Measurements from ENCODE around the gene REG1B.
A peak's percentile ranks its signal among the peaks of the same experiment; 100 is the strongest.

The REG1B gene

GRCh38 chr2:79087785-79088364 is at the start of gene REG1B:
REG1B (minus strand) TSS chr2:79087993; CDS start chr2:79087612, 381 bp downstream.
- no peak for DNase-seq

GRCh38 chr2:79131687-79132086 is 43.9 kb upstream of the REG1B start:
- no peak for DNase-seq

GRCh38 chr2:79129804-79130203 is 42.0 kb upstream of the REG1B start:
- no peak for DNase-seq

GRCh38 chr2:79129260-79129659 is 41.5 kb upstream of the REG1B start:
- no peak for DNase-seq

GRCh38 chr2:79128406-79128805 is 40.6 kb upstream of the REG1B start:
- no peak for DNase-seq

GRCh38 chr2:79125721-79125985 is 37.9 kb upstream of the REG1B start:
- no peak for DNase-seq

- no peak for DNase-seq
Observed at GRCh38 chr2:79124907-79125720, 37.3 kb upstream of the REG1B start.

- DNase-seq = no peak
Observed at GRCh38 chr2:79122676-79123075, 34.9 kb upstream of the REG1B start.

GRCh38 chr2:79120194-79120713 is 32.5 kb upstream of the REG1B start, which contains the start of gene REG1A:
REG1A (plus strand) TSS chr2:79120488; CDS start chr2:79120862, 374 bp downstream.
- DNase-seq = no peak

GRCh38 chr2:79116997-79117928 is 29.5 kb upstream of the REG1B start:
- no peak for DNase-seq

GRCh38 chr2:79114797-79115494 is 27.2 kb upstream of the REG1B start:
- DNase-seq = no peak

- DNase-seq = no peak
Observed at GRCh38 chr2:79112269-79112668, 24.5 kb upstream of the REG1B start.

- no peak for DNase-seq
Observed at GRCh38 chr2:79105259-79105658, 17.5 kb upstream of the REG1B start.

GRCh38 chr2:79103214-79103613 is 15.4 kb upstream of the REG1B start:
- DNase-seq = no peak

- no peak for DNase-seq
Observed at GRCh38 chr2:79101024-79101423, 13.2 kb upstream of the REG1B start.

- peak in 1 of 2 donors; percentile 15 for DNase-seq
Observed at GRCh38 chr2:79100285-79100684, 12.5 kb upstream of the REG1B start.

- peak in 1 of 2 donors; percentile 36 for DNase-seq
Observed at GRCh38 chr2:79099140-79099686, 11.4 kb upstream of the REG1B start.

- DNase-seq = no peak
Observed at GRCh38 chr2:79097843-79098242, 10.1 kb upstream of the REG1B start.

GRCh38 chr2:79090693-79091092 is 2.9 kb upstream of the REG1B start:
- DNase-seq = no peak

GRCh38 chr2:79086255-79086654 is 1.5 kb downstream of the REG1B start:
- DNase-seq = no peak

- no peak for DNase-seq
Observed at GRCh38 chr2:79085382-79085781, 2.4 kb downstream of the REG1B start.

GRCh38 chr2:79084495-79085135 is 3.2 kb downstream of the REG1B start:
- no peak for DNase-seq

Measured in CD4-positive, alpha-beta T cell treated with Interleukin-4 for 1 hour (primary cell).